MV-4-11 (cell line): ENCODE results near the gene AKT3.
"Not testable (repeated sequence)": the region's sequence is repeated elsewhere in the genome, so short reads cannot be mapped to it uniquely, and the experiment has no call there.

ENCODE experiments used
- DNase-seq: peaks from one replicate; lab custom pipeline; 2025; lab: John Stamatoyannopoulos, UW

Gene AKT3

GRCh38 chr1:243783714-243784113 lies 66.3 kb downstream of the AKT3 start:
- DNase-seq: no peak

GRCh38 chr1:243772361-243773050 lies 77.5 kb downstream of the AKT3 start:
- DNase-seq: not testable (repeated sequence)

GRCh38 chr1:243770860-243771259 lies 79.2 kb downstream of the AKT3 start:
- no peak for DNase-seq

- DNase-seq: no peak
Observed at GRCh38 chr1:243765676-243766075, 84.4 kb downstream of the AKT3 start.

- DNase-seq: no peak
Observed at GRCh38 chr1:243763806-243764205, 86.2 kb downstream of the AKT3 start.

- DNase-seq: no peak
Observed at GRCh38 chr1:243758647-243759046, 91.4 kb downstream of the AKT3 start.

GRCh38 chr1:243756529-243756928 lies 93.5 kb downstream of the AKT3 start:
- no peak for DNase-seq

GRCh38 chr1:243754348-243754747 lies 95.7 kb downstream of the AKT3 start:
- DNase-seq: no peak

GRCh38 chr1:243751506-243751905 lies 98.5 kb downstream of the AKT3 start:
- DNase-seq: no peak

GRCh38 chr1:243748706-243749283 lies 101.2 kb downstream of the AKT3 start:
- DNase-seq: peak; percentile 76

- no peak for DNase-seq
Observed at GRCh38 chr1:243748227-243748626, 101.8 kb downstream of the AKT3 start.

GRCh38 chr1:243746751-243747150 lies 103.3 kb downstream of the AKT3 start:
- no peak for DNase-seq

- DNase-seq: peak; percentile 70
Observed at GRCh38 chr1:243745356-243745755, 104.7 kb downstream of the AKT3 start.

GRCh38 chr1:243742819-243743218 lies 107.2 kb downstream of the AKT3 start:
- DNase-seq: peak; percentile 14

- no peak for DNase-seq
Observed at GRCh38 chr1:243740255-243740999, 109.6 kb downstream of the AKT3 start.

GRCh38 chr1:243739335-243740003 lies 110.6 kb downstream of the AKT3 start:
- no peak for DNase-seq

- no peak for DNase-seq
Observed at GRCh38 chr1:243738020-243738419, 112.0 kb downstream of the AKT3 start.

GRCh38 chr1:243735457-243735856 lies 114.6 kb downstream of the AKT3 start:
- no peak for DNase-seq

GRCh38 chr1:243734308-243734695 lies 115.7 kb downstream of the AKT3 start:
- DNase-seq: peak; percentile 34

- no peak for DNase-seq
Observed at GRCh38 chr1:243733670-243734307, 116.3 kb downstream of the AKT3 start.

GRCh38 chr1:243732637-243733036 lies 117.4 kb downstream of the AKT3 start:
- DNase-seq: no peak

- peak; percentile 90 for DNase-seq
Observed at GRCh38 chr1:243731974-243732625, 117.9 kb downstream of the AKT3 start.
